GM23248 (cell line): ENCODE results near the gene ATG16L2. TPM values are rescaled to one million over a fixed set of nuclear protein-coding genes. Genes with fewer than 3 reads are reported as not detected.

ENCODE experiments used
- DNase-seq: peaks from one replicate; pipeline ENCODE4 v3.0.0-alpha.2; 2015
- H2AFZ ChIP-seq: fragments of 200-600 bp; sonication (generic); 2 replicates; pipeline ENCODE4 v1.6.1; 2016; ENCODE audit warnings: antibody characterized with exemption
- H3F3A ChIP-seq: fragments of 200-600 bp; sonication (generic); 2 replicates; pipeline ENCODE4 v1.6.1; 2016; ENCODE audit warnings: mild to moderate bottlenecking, antibody characterized with exemption, mixed run types; ENCODE audit not compliant: insufficient read depth
- H3K27ac ChIP-seq: fragments of 200-600 bp; sonication (generic); 2 replicates; pipeline ENCODE4 v1.5.1; 2016; ENCODE audit warnings: mild to moderate bottlenecking
- H3K27me3 ChIP-seq: fragments of 200-600 bp; sonication (generic); replicated peaks from 2 replicates; pipeline ENCODE4 v1.6.1; 2016; ENCODE audit warnings: mild to moderate bottlenecking; ENCODE audit not compliant: insufficient read depth
- H3K36me3 ChIP-seq: fragments of 200-600 bp; sonication (generic); 2 replicates; pipeline ENCODE4 v1.6.1; 2016; ENCODE audit warnings: low read depth, mild to moderate bottlenecking
- H3K4me1 ChIP-seq: fragments of 200-600 bp; sonication (generic); 2 replicates; pipeline ENCODE4 v1.6.1; 2016; ENCODE audit warnings: mild to moderate bottlenecking; ENCODE audit not compliant: insufficient read depth
- H3K4me2 ChIP-seq: fragments of 200-600 bp; sonication (generic); one replicate; pipeline ENCODE4 v1.6.1; 2016; ENCODE audit warnings: mild to moderate bottlenecking; ENCODE audit not compliant: unreplicated experiment
- H3K4me3 ChIP-seq: fragments of 200-600 bp; sonication (generic); 2 replicates; pipeline ENCODE4 v1.5.1; 2016; ENCODE audit warnings: mild to moderate bottlenecking
- H3K79me2 ChIP-seq: fragments of 200-600 bp; sonication (generic); 2 replicates; pipeline ENCODE4 v1.6.1; 2016; ENCODE audit warnings: mild to moderate bottlenecking; ENCODE audit not compliant: insufficient read depth
- H3K9ac ChIP-seq: fragments of 200-600 bp; sonication (generic); 2 replicates; pipeline ENCODE4 v1.6.1; 2016; ENCODE audit warnings: mild to moderate bottlenecking
- H3K9me2 ChIP-seq: fragments of 200-600 bp; sonication (generic); 2 replicates; pipeline ENCODE4 v1.6.1; 2016; ENCODE audit warnings: mixed run types, mild to moderate bottlenecking, moderate library complexity; ENCODE audit not compliant: insufficient read depth
- H3K9me3 ChIP-seq: fragments of 200-600 bp; sonication (generic); one replicate; pipeline ENCODE4 v1.6.1; 2017; ENCODE audit warnings: low read depth
- H4K20me1 ChIP-seq: fragments of 200-600 bp; sonication (generic); 2 replicates; pipeline ENCODE4 v1.6.0; 2016; ENCODE audit not compliant: insufficient read depth
- EZH2 ChIP-seq: fragments of 200-600 bp; sonication (generic); IDR thresholded peaks from 2 replicates; pipeline ENCODE4 v1.6.1; 2018; ENCODE audit warnings: antibody characterized with exemption, mild to moderate bottlenecking; ENCODE audit not compliant: insufficient read depth, poor library complexity, severe bottlenecking
- EZH2phosphoT487 ChIP-seq: fragments of 200-600 bp; sonication (generic); IDR thresholded peaks from 2 replicates; pipeline ENCODE4 v1.6.1; 2018; ENCODE audit warnings: antibody characterized with exemption, moderate library complexity, mild to moderate bottlenecking, low read depth; ENCODE audit not compliant: insufficient read depth
- WGBS, 2 experiments: methylation state at CpG; one replicate each; pipeline ENCODE4 v1.1.6; 2015 to 2017; ENCODE audit warnings: low lambda C conversion rate in 2 of 2, low coverage in 1 of 2; ENCODE audit errors: missing lambda C conversion rate in 2 of 2; 5-methylcytosine and 5-hydroxymethylcytosine counted together
- in situ Hi-C: fragments of 300-500 bp; cut with MboI; formaldehyde crosslinking; loops from 2 replicates; pipeline ENCODE4 v1.15.0; 2020
- polyA plus RNA-seq: library from polyadenylated mRNA; unstranded; fragments of >200 nt; fragmentation: Nextera tagmentation; extraction: Ambion mirVana; gene quantifications from 2 replicates; pipeline ENCODE4 v1.2.1, GENCODE V29; 2016
- total RNA-seq: library from RNA; depleted of rRNA; stranded (reverse); fragments of >200 nt; shearing (Covaris generic); gene quantifications from 2 replicates; pipeline ENCODE4 v1.2.3, GENCODE V29; 2014

Gene ATG16L2
- total and polyA plus RNA-seq, 2 experiments from 2014 or later: 12.3 to 14.3 TPM

GRCh38 chr11:72828081-72828567, 13.9 kb downstream of the ATG16L2 start:
- H4K20me1 ChIP-seq: no peaks in the 10 kb centered on the region
- H3K4me2 ChIP-seq: no peak overlapping the region
- in situ Hi-C loops: loop anchor here (25.0 kb wide), 1 partner anchor 459 kb away; no protein-coding TSS in a partner anchor
- no peaks in the 10 kb centered on the region for H3K9me2 ChIP-seq
- no peak overlapping the region for H3K27ac ChIP-seq
- no peak for TF ChIP-seq EZH2
- TF ChIP-seq EZH2phosphoT487: no peak
- no peaks in the 10 kb centered on the region for H3K27me3 ChIP-seq
- H3K36me3 ChIP-seq: no peaks in the 10 kb centered on the region
- no peak overlapping the region for H2AFZ ChIP-seq
- H3K9me3 ChIP-seq: no peaks in the 10 kb centered on the region
- no peaks in the 10 kb centered on the region for H3K4me1 ChIP-seq
- peak; percentile 29 for DNase-seq
- no peaks in the 10 kb centered on the region for H3F3A ChIP-seq
- 77 to 79% methylated on average over 11 of the region's 11 CpGs for WGBS, 2 experiments
- no peaks in the 10 kb centered on the region for H3K79me2 ChIP-seq
- H3K9ac ChIP-seq: no peak overlapping the region
- no peak overlapping the region for H3K4me3 ChIP-seq

DNA sequence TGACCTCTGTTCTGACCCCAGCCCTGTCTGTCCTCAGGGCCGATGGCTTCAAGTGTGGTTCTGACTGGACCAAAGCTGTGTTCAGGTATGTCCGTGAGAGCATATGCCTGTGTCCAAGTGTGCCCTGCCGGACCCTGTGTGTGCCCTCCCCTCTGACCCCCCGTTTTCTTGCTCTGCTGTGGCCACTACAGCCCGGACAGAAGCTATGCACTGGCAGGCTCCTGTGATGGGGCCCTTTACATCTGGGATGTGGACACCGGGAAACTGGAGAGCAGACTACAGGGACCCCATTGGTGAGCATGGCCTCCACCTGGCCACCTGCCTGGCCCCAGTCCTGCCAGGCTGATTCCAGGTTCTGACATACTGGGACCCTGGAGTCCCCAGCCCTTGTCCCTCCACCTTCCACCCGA, 14.5 kb downstream of the ATG16L2 start:
- no peaks in the 10 kb centered on the region for H3F3A ChIP-seq
- H3K27ac ChIP-seq: no peak overlapping the region
- TF ChIP-seq EZH2: no peak
- TF ChIP-seq EZH2phosphoT487: no peak
- H3K79me2 ChIP-seq: no peaks in the 10 kb centered on the region
- WGBS, 2 experiments: 78 to 85% methylated on average over 7 of the region's 7 CpGs
- in situ Hi-C loops: loop anchor here (25.0 kb wide), 1 partner anchor 459 kb away; no protein-coding TSS in a partner anchor
- H3K4me3 ChIP-seq: no peak overlapping the region
- no peak overlapping the region for H2AFZ ChIP-seq
- H3K4me1 ChIP-seq: no peaks in the 10 kb centered on the region
- no peak for DNase-seq
- H3K9me2 ChIP-seq: no peaks in the 10 kb centered on the region
- no peak overlapping the region for H3K9ac ChIP-seq
- H3K9me3 ChIP-seq: no peaks in the 10 kb centered on the region
- H3K4me2 ChIP-seq: no peak overlapping the region
- no peaks in the 10 kb centered on the region for H3K27me3 ChIP-seq
- no peaks in the 10 kb centered on the region for H4K20me1 ChIP-seq
- no peaks in the 10 kb centered on the region for H3K36me3 ChIP-seq

GRCh38 chr11:72829178-72829577, 15.0 kb downstream of the ATG16L2 start:
- no peak overlapping the region for H3K27ac ChIP-seq
- TF ChIP-seq EZH2phosphoT487 (no peak), EZH2 (no peak)
- 92 to 94% methylated on average over 13 of the region's 13 CpGs for WGBS, 2 experiments
- H3K9me3 ChIP-seq: no peaks in the 10 kb centered on the region
- H3K9ac ChIP-seq: no peak overlapping the region
- H3K4me1 ChIP-seq: no peaks in the 10 kb centered on the region
- no peak overlapping the region for H3K4me2 ChIP-seq
- H3K9me2 ChIP-seq: no peaks in the 10 kb centered on the region
- no peak overlapping the region for H2AFZ ChIP-seq
- in situ Hi-C loops: loop anchor here (25.0 kb wide), 1 partner anchor 458 kb away; no protein-coding TSS in a partner anchor
- H3K36me3 ChIP-seq: no peaks in the 10 kb centered on the region
- H3K79me2 ChIP-seq: no peaks in the 10 kb centered on the region
- no peaks in the 10 kb centered on the region for H3K27me3 ChIP-seq
- no peaks in the 10 kb centered on the region for H3F3A ChIP-seq
- H3K4me3 ChIP-seq: no peak overlapping the region
- no peak for DNase-seq
- no peaks in the 10 kb centered on the region for H4K20me1 ChIP-seq

- H3K36me3 ChIP-seq: no peaks in the 10 kb centered on the region
- H4K20me1 ChIP-seq: no peaks in the 10 kb centered on the region
- H3K4me2 ChIP-seq: no peak overlapping the region
- no peak overlapping the region for H3K27ac ChIP-seq
- TF ChIP-seq EZH2 (no peak), EZH2phosphoT487 (no peak)
- no peaks in the 10 kb centered on the region for H3K9me3 ChIP-seq
- DNase-seq: no peak
- in situ Hi-C loops: loop anchor here (10.0 to 25.0 kb wide), 2 partner anchors 345 to 457 kb away; no protein-coding TSS in a partner anchor
- H3K79me2 ChIP-seq: no peaks in the 10 kb centered on the region
- H3K27me3 ChIP-seq: no peaks in the 10 kb centered on the region
- no peaks in the 10 kb centered on the region for H3K9me2 ChIP-seq
- H2AFZ ChIP-seq: no peak overlapping the region
- no peak overlapping the region for H3K4me3 ChIP-seq
- H3K9ac ChIP-seq: no peak overlapping the region
- H3K4me1 ChIP-seq: no peaks in the 10 kb centered on the region
- 90 to 95% methylated on average over 5 of the region's 5 CpGs for WGBS, 2 experiments
- no peaks in the 10 kb centered on the region for H3F3A ChIP-seq
Measured at GRCh38 chr11:72829884-72830533, 15.8 kb downstream of the ATG16L2 start.
